ENCODE data around the gene IL34. TPM values are rescaled to one million over a fixed set of nuclear protein-coding genes. Genes with fewer than 3 reads are reported as not detected.
"Not testable (repeated sequence)": the region's sequence is repeated elsewhere in the genome, so short reads cannot be mapped to it uniquely, and the experiment has no call there.

IL34 gene
- total RNA-seq, 1 donor from 2014 or later: not detected

GRCh38 chr16:70612931-70613330 is 33.4 kb upstream of the IL34 start:
- Mint-ChIP-seq H3K9me3 (no peaks in the 10 kb centered on the region), H3K4me1 (no peaks in the 10 kb centered on the region), H3K36me3 (no peaks in the 10 kb centered on the region), H3K27ac (no peak overlapping the region), H3K4me3 (no peak overlapping the region), H3K27me3 (ENCODE audit: insufficient read depth, low read depth) (no peaks in the 10 kb centered on the region)
- Histone ChIP-seq H3K27me3 (no peaks in the 10 kb centered on the region), H3K4me1 (no peaks in the 10 kb centered on the region), H3K27ac (no peak overlapping the region), H3K9me3 (ENCODE audit: low read depth) (no peaks in the 10 kb centered on the region), H3K4me3 (no peak overlapping the region), H3K4me2 (no peak overlapping the region), H3K36me3 (no peaks in the 10 kb centered on the region), H4K20me1 (ENCODE audit: low read depth) (no peaks in the 10 kb centered on the region), H3K9ac (no peak overlapping the region), H3K79me2 (ENCODE audit: low read depth) (no peaks in the 10 kb centered on the region), H3F3A (ENCODE audit: low read depth) (no peaks in the 10 kb centered on the region), H2AFZ (replicated peaks) (no peak overlapping the region)
- DNase-seq (ENCODE audit: low spot score): no peak
- TF ChIP-seq EZH2phosphoT487 (IDR thresholded peaks at IDR 0.05) (no peak), CTCF (IDR thresholded peaks at IDR 0.05) (no peak)

GRCh38 chr16:70614208-70614951 is 32.0 kb upstream of the IL34 start:
- TF ChIP-seq EZH2phosphoT487 (IDR thresholded peaks at IDR 0.05): no peak
- TF ChIP-seq EZH2 (IDR thresholded peaks at IDR 0.05): no peak
- no peak for TF ChIP-seq CTCF (IDR thresholded peaks at IDR 0.05)
- Histone ChIP-seq H3K4me2 (no peak overlapping the region), H3K79me2 (ENCODE audit: low read depth) (no peaks in the 10 kb centered on the region), H4K20me1 (ENCODE audit: low read depth) (no peaks in the 10 kb centered on the region), H3K36me3 (no peaks in the 10 kb centered on the region), H3K27ac (no peak overlapping the region), H3K4me1 (no peaks in the 10 kb centered on the region), H3F3A (ENCODE audit: low read depth) (no peaks in the 10 kb centered on the region), H3K4me3 (no peak overlapping the region), H3K27me3 (peaks cover 10% of the 10 kb centered on the region), H3K9ac (no peak overlapping the region), H3K9me3 (ENCODE audit: low read depth) (no peaks in the 10 kb centered on the region), H2AFZ (replicated peaks) (no peak overlapping the region)
- Mint-ChIP-seq H3K9me3 (no peaks in the 10 kb centered on the region), H3K27ac (no peak overlapping the region), H3K36me3 (no peaks in the 10 kb centered on the region), H3K4me1 (no peaks in the 10 kb centered on the region), H3K27me3 (ENCODE audit: insufficient read depth, low read depth) (no peaks in the 10 kb centered on the region), H3K4me3 (no peak overlapping the region)
- DNase-seq (ENCODE audit: low spot score): no peak

GRCh38 chr16:70615945-70616344 is 30.4 kb upstream of the IL34 start:
- no peak overlapping the region for H3K9ac ChIP-seq
- no peak overlapping the region for H3K4me2 ChIP-seq
- no peaks in the 10 kb centered on the region for H3K36me3 Mint-ChIP-seq
- H3K27me3 Mint-ChIP-seq (ENCODE audit: insufficient read depth, low read depth): peaks cover 8% of the 10 kb centered on the region
- no peaks in the 10 kb centered on the region for H3F3A ChIP-seq (ENCODE audit: low read depth)
- no peak overlapping the region for H3K27ac Mint-ChIP-seq
- H3K9me3 ChIP-seq (ENCODE audit: low read depth): no peaks in the 10 kb centered on the region
- H3K4me1 ChIP-seq: peaks cover 3% of the 10 kb centered on the region
- no peaks in the 10 kb centered on the region for H3K79me2 ChIP-seq (ENCODE audit: low read depth)
- H4K20me1 ChIP-seq (ENCODE audit: low read depth): no peaks in the 10 kb centered on the region
- H2AFZ ChIP-seq (replicated peaks): no peak overlapping the region
- no peak for DNase-seq (ENCODE audit: low spot score)
- no peak overlapping the region for H3K4me3 ChIP-seq
- no peak overlapping the region for H3K4me3 Mint-ChIP-seq
- H3K4me1 Mint-ChIP-seq: no peaks in the 10 kb centered on the region
- no peak overlapping the region for H3K27ac ChIP-seq
- TF ChIP-seq CTCF (IDR thresholded peaks at IDR 0.05) (no peak), EZH2phosphoT487 (IDR thresholded peaks at IDR 0.05) (no peak), EZH2 (IDR thresholded peaks at IDR 0.05) (no peak)
- peaks cover 24% of the 10 kb centered on the region for H3K27me3 ChIP-seq
- H3K9me3 Mint-ChIP-seq: no peaks in the 10 kb centered on the region
- H3K36me3 ChIP-seq: no peaks in the 10 kb centered on the region

DNA sequence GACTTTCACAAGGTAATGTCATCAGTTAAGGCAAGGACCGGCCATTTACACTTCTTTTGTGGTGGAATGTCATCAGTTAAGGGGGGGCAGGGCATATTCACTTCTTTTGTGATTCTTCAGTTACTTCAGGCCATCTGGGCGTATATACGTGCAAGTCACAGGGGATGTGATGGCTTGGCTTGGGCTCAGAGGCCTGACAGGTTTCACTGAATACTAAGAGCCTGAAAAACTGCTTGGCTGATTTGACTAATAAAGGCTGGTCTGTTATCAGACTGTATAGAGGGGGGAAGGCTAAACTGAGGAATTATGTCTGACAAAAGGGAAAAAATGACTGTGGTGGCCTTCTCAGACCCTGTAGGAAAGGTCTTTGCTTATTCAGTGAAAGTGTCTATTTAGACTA is 24.5 kb upstream of the IL34 start:
- not testable (repeated sequence) for H3K9me3 Mint-ChIP-seq; H3K9me3 ChIP-seq (ENCODE audit: low read depth); DNase-seq (ENCODE audit: low spot score); H3K27ac Mint-ChIP-seq; H2AFZ ChIP-seq (replicated peaks); H3K36me3 Mint-ChIP-seq; H3K4me3 Mint-ChIP-seq; H3K27ac ChIP-seq; H3K4me3 ChIP-seq; H3F3A ChIP-seq (ENCODE audit: low read depth); H3K36me3 ChIP-seq; H3K9ac ChIP-seq; H3K4me1 ChIP-seq; H3K79me2 ChIP-seq (ENCODE audit: low read depth); H4K20me1 ChIP-seq (ENCODE audit: low read depth); H3K4me2 ChIP-seq; H3K4me1 Mint-ChIP-seq
- H3K27me3 ChIP-seq: peaks cover 34% of the 10 kb centered on the region
- H3K27me3 Mint-ChIP-seq (ENCODE audit: insufficient read depth, low read depth): peaks cover 18% of the 10 kb centered on the region

Data from neural progenitor cell (in vitro differentiated cells).